Right cardiac atrium (tissue), 5 donors: ENCODE data around the gene SND1. TPM values are rescaled to one million over a fixed set of nuclear protein-coding genes. Genes with fewer than 3 reads are reported as not detected.
"Not testable (repeated sequence)": the region's sequence is repeated elsewhere in the genome, so short reads cannot be mapped to it uniquely, and the experiment has no call there.

Experiments used
- ATAC-seq, 2 donors: fragments of 200-7000 bp; cut with Tn5 transposase; one replicate each; pipeline versions ENCODE4 v1.8.0 to v1.9.1; 2020; ENCODE audit warnings: moderate library complexity in 2 of 2, mild to moderate bottlenecking in 1 of 2
- DNase-seq, 3 donors: peaks; one replicate each; pipeline ENCODE4 v3.0.0-alpha.2; 2020
- H3K27ac ChIP-seq: one replicate; pipeline ENCODE4 v1.5.1; 2013; ENCODE audit warnings: mild to moderate bottlenecking, low read length, control low read depth, moderate library complexity
- H3K27me3 ChIP-seq: one replicate; pipeline ENCODE4 v1.6.1; 2013; ENCODE audit not compliant: control insufficient read depth, insufficient read depth
- H3K4me1 ChIP-seq: one replicate; pipeline ENCODE4 v1.6.1; 2013; ENCODE audit warnings: low read length; ENCODE audit not compliant: control insufficient read depth, insufficient read depth
- H3K4me3 ChIP-seq: one replicate; pipeline ENCODE4 v1.5.1; 2013; ENCODE audit warnings: low read length, control low read depth
- H3K9me3 ChIP-seq: one replicate; pipeline ENCODE4 v1.6.1; 2013; ENCODE audit warnings: low read length; ENCODE audit not compliant: control insufficient read depth
- WGBS: extraction: QIAGEN DNeasy Blood & Tissue Kit; methylation state at CpG from one replicate; pipeline ENCODE4 v1.1.7; 2013; 5-methylcytosine and 5-hydroxymethylcytosine counted together
- intact Hi-C, 4 donors: fragments of 100-400 bp; cut with DNase I; formaldehyde crosslinking; loops; one replicate each; pipeline versions ENCODE4 v1.11.0 to v1.14.0; 2022 to 2023
- polyA plus RNA-seq: library from polyadenylated mRNA; stranded (reverse); fragments of 200-250 nt; gene quantifications from one replicate; pipeline ENCODE4 v1.2.3, GENCODE V29; 2013
- total RNA-seq, 4 donors: library from RNA; stranded (reverse); fragmentation: NEBNext Ultra II Directional; extraction: Animal tissue kit (Norgen Biotek cat#: 25700); gene quantifications; one replicate each; pipeline ENCODE4 v1.2.1, GENCODE V29; 2021
- donor health status: healthy with polysubstance abuse.
- donor health status: DM: no; HTN: yes; CAD: no.
- donor health status: DM: no; HTN: no; CAD: no.
- donor health status: DM: no; HTN: yes; CAD: no; lungs with severe emphysema.
- donor health status: DM: yes; HTN: yes; CAD: no.

SND1 gene
- total and polyA plus RNA-seq, 5 donors = 50.0 to 107 (median 89.3) TPM

DNA sequence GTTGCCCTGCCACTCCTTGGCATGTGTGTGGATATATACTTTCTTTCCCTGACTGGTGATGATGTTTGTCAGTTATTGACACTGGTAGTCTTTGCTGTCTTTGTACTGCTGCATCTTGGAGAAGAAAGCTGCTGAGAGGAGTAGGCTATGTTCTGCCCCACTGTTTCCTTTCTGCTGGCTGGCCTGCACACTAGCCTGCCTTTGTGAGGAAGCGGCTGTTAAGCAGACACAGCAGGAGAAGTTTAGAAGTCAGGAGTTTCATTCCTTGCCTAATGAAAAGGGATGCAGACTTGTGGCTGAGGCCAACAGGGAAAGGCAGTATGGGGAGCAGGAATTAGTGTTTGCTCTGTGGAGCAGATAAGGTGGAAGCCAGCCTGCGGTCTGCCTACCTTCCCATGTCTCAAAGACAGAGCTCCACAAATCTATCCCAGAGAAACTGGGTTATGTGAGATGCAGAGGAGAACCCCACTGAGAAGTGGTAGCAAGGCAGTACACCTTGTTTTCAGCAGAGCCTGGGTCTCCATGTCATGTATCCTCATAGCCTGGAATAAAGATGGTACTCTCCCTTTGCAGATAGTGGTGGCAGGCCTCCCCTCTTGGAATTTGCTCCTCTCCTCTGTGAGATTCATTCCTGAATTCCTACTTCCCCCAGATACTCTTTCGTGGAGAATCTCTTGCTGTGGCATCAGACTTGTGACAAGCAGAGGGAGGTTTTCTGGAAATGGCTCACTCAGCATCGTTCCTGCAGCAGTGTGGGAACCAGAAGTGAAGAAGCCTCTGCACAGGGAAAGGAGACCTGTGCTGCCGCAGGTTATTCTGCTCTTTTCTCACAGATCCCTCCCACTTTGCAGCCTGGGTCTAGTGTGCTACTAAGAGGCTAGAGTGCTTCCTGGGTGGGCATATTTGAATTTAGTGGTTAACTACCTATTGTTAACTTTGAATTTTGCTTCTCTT, 249.0 kb downstream of the SND1 start:
- 68% methylated on average over 5 of the region's 5 CpGs for WGBS
- Histone ChIP-seq H3K4me3 (no peak overlapping the region), H3K4me1 (peaks cover 2% of the 10 kb centered on the region), H3K9me3 (no peaks in the 10 kb centered on the region), H3K27ac (no peak overlapping the region), H3K27me3 (no peaks in the 10 kb centered on the region)
- no peak for ATAC-seq
- intact Hi-C loops = no loop called here
- peak in 1 of 3 donors; percentile 27 for DNase-seq

DNA sequence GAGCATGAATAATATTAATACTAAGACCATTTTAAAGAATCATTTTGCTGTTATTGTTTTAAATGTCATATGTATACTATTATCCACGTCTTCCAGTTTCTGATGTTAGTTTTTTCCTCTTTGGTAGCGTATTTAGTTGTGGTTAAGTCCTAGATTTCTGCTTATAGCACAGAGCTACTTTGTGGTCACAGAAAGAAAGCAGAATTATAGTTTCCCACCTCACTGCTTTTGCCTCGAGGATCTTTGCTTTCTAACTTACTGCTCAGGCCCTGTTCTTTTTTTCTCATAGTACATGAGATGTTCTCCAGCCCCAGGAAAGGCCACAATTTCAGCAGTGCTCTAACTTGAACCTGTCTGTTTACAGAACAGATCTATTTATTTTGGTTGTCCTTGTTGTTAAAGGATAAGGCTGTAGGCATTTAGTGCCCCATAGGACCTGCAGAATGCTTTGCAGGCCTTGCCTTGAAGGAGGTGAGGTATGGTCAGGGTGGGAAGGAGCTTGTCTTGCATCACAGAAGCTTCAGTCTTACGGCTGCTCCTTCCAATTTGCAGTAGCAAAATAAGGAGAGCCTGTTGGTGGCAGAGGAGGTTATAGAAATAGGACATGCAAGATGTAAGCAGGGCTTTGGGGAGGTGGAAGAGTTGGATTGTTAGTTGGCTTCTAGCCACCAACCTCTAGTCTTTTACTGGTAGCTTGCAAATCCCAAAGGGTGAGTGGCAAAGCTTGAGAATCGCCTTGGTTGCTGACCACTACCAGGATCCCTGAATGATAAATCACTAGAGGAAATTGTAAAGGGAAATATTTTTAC, 250.1 kb downstream of the SND1 start:
- Histone ChIP-seq H3K9me3 (no peaks in the 10 kb centered on the region), H3K4me1 (peaks cover 2% of the 10 kb centered on the region), H3K27ac (no peak overlapping the region), H3K4me3 (no peak overlapping the region), H3K27me3 (no peaks in the 10 kb centered on the region)
- intact Hi-C loops = no loop called here
- DNase-seq = no peak
- no peak for ATAC-seq
- 75% methylated on average over 5 of the region's 5 CpGs for WGBS

DNA sequence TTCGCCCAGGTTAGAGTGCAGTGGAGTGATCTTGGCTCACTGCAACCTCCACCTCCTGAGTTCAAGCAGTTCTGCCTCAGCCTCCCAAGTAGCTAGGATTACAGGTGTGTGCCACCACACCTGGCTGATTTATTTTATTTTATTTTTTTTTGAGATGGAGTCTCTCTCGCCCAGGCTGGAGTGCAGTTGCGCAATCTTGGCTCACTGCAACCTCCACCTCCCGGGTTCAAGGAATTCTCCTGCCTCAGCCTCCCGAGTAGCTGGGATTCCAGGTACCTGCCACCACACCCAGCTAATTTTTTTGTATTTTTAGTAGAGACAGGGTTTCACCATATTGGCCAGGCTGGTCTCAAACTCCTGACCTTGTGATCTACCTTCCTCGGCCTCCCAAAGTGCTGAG, 250.8 kb downstream of the SND1 start:
- H3K4me1 ChIP-seq, H3K4me3 ChIP-seq, H3K27me3 ChIP-seq, DNase-seq, H3K9me3 ChIP-seq, H3K27ac ChIP-seq, ATAC-seq, intact Hi-C loops: not testable (repeated sequence)
- 96% methylated on average over 6 of the region's 6 CpGs for WGBS

DNA sequence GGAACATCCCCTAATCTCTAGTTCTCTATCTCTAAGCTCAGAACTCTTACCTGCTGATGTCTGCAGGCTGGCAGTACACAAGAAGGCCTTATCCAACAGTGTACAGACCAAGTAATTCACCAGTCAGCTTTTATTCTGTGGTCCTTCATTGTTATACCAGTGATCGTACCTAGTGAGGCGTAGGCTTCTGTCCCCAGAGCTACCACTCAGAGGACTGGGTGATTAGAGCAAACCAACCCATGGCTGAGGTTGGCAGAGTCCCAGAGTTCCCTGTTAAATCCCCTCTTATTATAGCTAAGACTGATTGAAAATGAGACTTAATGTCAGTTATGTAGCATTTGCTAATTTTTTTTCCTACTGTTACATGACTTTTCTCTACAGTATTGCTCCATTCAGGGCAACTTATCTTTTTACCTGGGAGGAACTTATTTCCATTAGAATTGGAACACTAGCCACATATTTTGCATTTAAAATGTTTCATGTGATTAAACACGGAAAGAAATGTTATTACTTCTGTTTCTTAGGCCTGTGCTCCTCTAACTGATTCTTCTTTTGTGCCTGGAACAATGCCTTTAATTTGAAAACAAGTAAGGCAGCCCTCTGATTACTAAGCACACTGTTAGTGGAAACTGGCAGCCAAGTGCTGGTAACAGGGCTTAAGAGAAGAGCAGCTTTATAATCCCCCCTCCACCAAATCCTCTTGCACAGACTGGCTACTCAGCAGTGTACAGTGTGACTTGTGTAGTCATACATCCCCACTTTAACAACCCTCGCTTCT, 252.1 kb downstream of the SND1 start:
- Histone ChIP-seq H3K9me3 (no peaks in the 10 kb centered on the region), H3K27ac (no peak overlapping the region), H3K4me1 (peaks cover 2% of the 10 kb centered on the region), H3K27me3 (no peaks in the 10 kb centered on the region), H3K4me3 (no peak overlapping the region)
- no peak for ATAC-seq
- intact Hi-C loops = no loop called here
- DNase-seq = no peak
- 88% methylated on average over 4 of the region's 4 CpGs for WGBS

DNA sequence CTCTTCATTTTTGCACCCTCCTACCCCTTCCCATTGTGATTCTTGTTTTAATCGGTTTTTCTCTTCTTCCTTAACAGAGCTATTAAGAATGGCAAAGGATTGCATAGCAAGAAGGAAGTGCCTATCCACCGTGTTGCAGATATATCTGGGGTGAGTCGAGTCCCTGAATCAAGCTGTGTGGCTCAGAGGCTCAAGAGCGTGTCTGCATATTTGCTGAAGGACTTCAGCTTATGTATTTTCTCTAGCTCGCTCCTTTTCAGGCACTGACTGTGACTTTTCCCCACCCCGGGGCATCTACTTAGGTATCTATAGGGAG, 252.6 kb downstream of the SND1 start:
- H3K27ac ChIP-seq = no peak overlapping the region
- H3K4me3 ChIP-seq = no peak overlapping the region
- 73% methylated on average over 6 of the region's 6 CpGs for WGBS
- no peaks in the 10 kb centered on the region for H3K27me3 ChIP-seq
- intact Hi-C loops = no loop called here
- DNase-seq (no peak), ATAC-seq (no peak)
- H3K4me1 ChIP-seq = peaks cover 2% of the 10 kb centered on the region
- H3K9me3 ChIP-seq = no peaks in the 10 kb centered on the region

DNA sequence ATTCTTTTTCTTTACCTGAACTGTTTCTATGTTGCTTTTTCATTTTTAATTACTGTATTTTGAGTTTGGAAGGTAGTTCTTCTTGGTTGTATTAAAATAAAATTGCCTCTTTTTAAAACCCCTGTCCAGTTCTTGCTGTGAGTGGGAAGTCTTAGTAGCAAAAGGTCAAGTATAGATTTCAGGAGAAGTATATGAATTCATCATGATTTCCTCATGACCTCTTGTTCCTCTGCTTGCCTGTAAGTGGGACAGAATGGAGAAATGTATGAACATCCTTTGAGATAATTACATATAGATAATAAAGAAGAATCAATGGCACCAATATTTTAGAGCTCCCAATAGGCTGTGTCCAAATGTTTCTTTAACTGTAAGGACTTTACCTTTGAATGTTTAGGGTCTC, 253.0 kb downstream of the SND1 start:
- intact Hi-C loops = no loop called here
- Histone ChIP-seq H3K9me3 (no peaks in the 10 kb centered on the region), H3K4me3 (no peak overlapping the region), H3K27me3 (no peaks in the 10 kb centered on the region), H3K4me1 (peaks cover 2% of the 10 kb centered on the region), H3K27ac (no peak overlapping the region)
- DNase-seq (no peak), ATAC-seq (no peak)

DNA sequence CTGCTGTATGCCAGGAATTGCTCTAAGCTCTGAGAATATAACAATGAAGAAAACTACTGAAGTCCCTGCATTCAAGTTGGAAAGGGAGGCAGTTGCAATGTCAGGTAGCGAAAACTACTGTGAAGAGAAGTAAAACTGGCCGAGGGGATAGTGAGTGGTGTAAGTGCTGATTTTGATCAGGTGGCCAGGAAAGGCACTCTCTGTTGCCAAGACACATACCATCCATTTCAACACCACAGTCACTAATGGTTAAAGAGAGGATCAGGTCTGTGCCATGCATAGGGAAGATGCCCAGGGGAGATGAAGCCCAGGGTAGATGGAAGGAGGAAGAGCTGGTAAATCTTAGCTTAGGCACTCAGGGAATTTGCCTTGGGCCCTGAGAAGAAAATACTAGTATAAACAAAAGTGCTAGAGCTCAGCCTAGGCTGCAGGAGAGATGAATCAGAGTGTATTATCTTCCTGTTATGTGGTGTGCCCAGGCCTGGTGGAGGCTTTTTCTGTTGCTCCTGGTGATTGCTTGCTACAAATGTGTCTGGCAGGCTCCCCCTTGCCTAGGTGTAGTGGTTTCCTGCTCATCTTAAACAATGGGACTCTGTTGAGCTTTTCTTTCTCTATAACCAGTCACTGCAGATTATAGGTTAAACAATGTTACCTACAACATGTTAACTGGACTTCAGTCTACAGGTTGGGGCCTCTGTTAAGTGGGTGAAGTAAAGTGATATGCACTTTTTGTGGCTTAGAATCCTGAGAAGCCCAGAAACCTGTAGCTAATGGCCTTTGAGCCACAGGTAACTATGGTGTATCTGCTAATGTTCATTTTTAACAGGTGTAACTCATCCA, 253.7 kb downstream of the SND1 start:
- H3K4me1 ChIP-seq = peaks cover 4% of the 10 kb centered on the region
- DNase-seq (no peak), ATAC-seq (no peak)
- no peaks in the 10 kb centered on the region for H3K27me3 ChIP-seq
- no peak overlapping the region for H3K27ac ChIP-seq
- WGBS = 82% methylated on average over 2 of the region's 2 CpGs
- intact Hi-C loops = no loop called here
- no peaks in the 10 kb centered on the region for H3K9me3 ChIP-seq
- no peak overlapping the region for H3K4me3 ChIP-seq

DNA sequence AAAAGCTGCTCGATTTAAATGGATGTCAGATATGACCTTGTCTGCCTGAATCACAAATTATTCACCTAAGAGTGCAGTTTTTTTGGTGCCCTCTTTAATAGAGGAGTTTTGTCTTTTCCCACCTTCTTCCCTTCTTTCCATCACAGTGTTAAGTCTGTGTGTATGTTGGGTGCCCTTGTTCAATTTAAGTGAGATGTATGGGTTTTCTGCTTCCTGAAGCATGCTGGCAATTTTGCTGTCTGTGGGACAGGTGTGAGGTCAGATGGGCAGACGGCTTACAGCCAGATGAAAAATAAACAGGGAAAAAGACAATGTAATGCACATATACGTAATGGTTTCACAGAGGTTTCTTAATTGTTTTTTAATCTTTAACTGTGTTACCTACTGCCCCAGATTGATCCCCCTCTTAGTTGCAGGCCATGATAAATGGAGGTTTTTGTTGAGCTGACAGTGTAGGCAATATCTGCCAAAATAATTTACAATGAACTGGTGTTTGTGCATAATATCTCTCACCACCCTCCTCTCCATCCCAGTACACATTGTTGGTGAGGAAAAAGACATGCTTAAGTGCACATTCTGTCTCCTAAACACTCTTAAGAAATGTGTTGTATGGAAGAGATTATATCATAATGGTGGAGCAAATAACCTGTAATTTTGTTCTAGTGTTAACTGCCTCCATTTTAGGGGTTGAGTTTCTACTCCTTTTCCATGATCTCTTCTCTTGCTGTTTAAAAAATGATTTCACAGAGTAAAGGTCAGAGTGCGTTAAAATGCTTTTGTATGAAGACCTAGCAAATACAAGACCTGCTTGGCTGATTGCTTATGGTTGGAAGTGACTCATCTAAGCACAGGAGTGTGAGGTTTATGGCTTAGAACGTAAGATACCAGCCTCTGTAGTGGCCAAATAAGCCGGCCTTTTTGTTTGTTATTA, 255.4 kb downstream of the SND1 start:
- DNase-seq (no peak), ATAC-seq (no peak)
- Histone ChIP-seq H3K27me3 (no peaks in the 10 kb centered on the region), H3K4me1 (peaks cover 6% of the 10 kb centered on the region), H3K27ac (no peak overlapping the region), H3K9me3 (no peaks in the 10 kb centered on the region), H3K4me3 (no peak overlapping the region)
- 96% methylated on average over 6 of the region's 6 CpGs for WGBS
- intact Hi-C loops = no loop called here

DNA sequence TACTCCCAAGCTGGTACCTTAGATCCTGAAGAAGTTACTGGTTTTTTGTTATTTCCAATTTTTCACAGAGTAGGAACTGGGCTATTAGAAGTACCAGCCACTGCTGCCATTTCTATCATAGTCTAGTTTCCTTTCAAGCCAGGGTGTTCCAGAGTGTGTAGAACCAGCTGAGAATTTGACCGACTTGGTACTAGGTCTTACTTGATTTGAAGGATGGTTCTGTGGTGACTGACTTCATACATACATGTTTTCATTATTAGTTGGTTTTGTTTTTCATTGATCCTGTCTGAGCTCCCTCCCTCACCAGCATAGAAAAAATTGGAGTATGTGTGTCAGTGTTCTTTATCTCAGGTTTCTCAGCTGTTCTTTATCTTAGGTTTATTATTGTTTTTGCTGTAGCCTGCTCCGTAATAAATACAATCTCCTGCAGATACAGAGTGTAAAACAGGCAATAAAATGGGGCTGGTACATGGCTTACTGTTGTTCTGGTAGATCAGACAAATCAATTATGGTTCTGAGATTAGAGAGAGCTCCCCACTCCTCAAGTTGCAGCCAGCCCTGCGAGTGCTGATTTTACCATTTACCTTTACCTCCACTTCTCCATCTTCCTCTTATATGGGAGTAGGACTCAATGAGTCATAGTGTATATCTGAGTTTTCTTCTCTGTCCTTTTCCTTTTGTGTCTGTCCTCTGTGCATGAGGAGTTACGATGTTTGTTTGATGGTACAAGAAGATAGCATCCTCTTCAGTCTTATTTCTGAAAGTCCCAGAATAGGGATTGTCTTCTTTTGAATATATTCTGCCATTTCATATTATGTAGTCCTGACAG, 256.6 kb downstream of the SND1 start:
- WGBS = 95% methylated on average over 4 of the region's 4 CpGs
- intact Hi-C loops = no loop called here
- Histone ChIP-seq H3K27me3 (no peaks in the 10 kb centered on the region), H3K4me1 (peaks cover 6% of the 10 kb centered on the region), H3K9me3 (no peaks in the 10 kb centered on the region), H3K4me3 (no peak overlapping the region), H3K27ac (no peak overlapping the region)
- no peak for ATAC-seq
- DNase-seq = no peak
